Hair follicular keratinocyte (primary cell): ENCODE data around the gene TPH1. TPM values are rescaled to one million over a fixed set of nuclear protein-coding genes. Genes with fewer than 3 reads are reported as not detected.

Experiments used
- total RNA-seq: library from RNA; depleted of rRNA; stranded (reverse); fragments of >200 nt; gene quantifications from 2 replicates; pipeline ENCODE4 v1.2.3, GENCODE V29; 2015

TPH1 gene
- under 0.01 and 0.08 TPM in 2 replicates for total RNA-seq

GRCh38 chr11:18046116-18046777 is at the start of gene TPH1:
Gene TPH1 (minus strand): TSS chr11:18046269. CDS start chr11:18040762, 5,507 bp downstream.

GRCh38 chr11:18012906-18013781 is 32.9 kb downstream of the TPH1 start, which contains the start of gene SERGEF:
Gene SERGEF (minus strand): TSS chr11:18013047. CDS start chr11:18013010, 37 bp downstream.

Other genes with a start within 250 kb of the TPH1 start
- 29.9 and 40.8 TPM in 2 replicates for gene SERGEF, start 33.2 kb downstream of the TPH1 start, total RNA-seq
- 14.8 and 26.0 TPM in 2 replicates for gene SAAL1, start 59.8 kb upstream of the TPH1 start, total RNA-seq
- 24.1 and 45.6 TPM in 2 replicates for gene MRGPRX3, start 86.3 kb upstream of the TPH1 start, total RNA-seq
- gene MRGPRX4, start 126.6 kb upstream of the TPH1 start, total RNA-seq, result 0.27 and 0.55 TPM in 2 replicates
- gene SAA4, start 190.5 kb upstream of the TPH1 start, total RNA-seq, result not detected in 2 replicates
- 7.4 and 19.6 TPM in 2 replicates for gene SAA2, start 202.4 kb upstream of the TPH1 start, total RNA-seq
- gene SAA1, start 220.0 kb upstream of the TPH1 start, total RNA-seq, result 160 and 186 TPM in 2 replicates